Stomach (tissue), 9 donors: ENCODE results near the gene TMEFF2. TPM values are rescaled to one million over a fixed set of nuclear protein-coding genes. Genes with fewer than 3 reads are reported as not detected.

ENCODE experiments used
- DNase-seq, 2 donors: peaks; one replicate each; pipeline versions ENCODE4 v3.0.0 to v3.0.0-alpha.2; 2013 to 2019
- H3K27ac ChIP-seq, 5 donors: fragments of 200-600 bp in 4 of 5; sonication (generic) in 4 of 5; one replicate each; pipeline ENCODE4 v1.5.1; 2013 to 2019; ENCODE audit warnings: mild to moderate bottlenecking in 1 of 5, moderate library complexity in 1 of 5
- H3K27me3 ChIP-seq, 3 donors: fragments of 200-600 bp; sonication (generic); one replicate each; pipeline ENCODE4 v1.5.1; 2017 to 2019; ENCODE audit warnings: mixed run types in 1 of 3
- H3K36me3 ChIP-seq, 4 donors: fragments of 200-600 bp; sonication (generic); 1 replicate in 3 of 4; 2 replicates in 1 of 4; pipeline ENCODE4 v1.5.1; 2016 to 2019
- H3K4me1 ChIP-seq, 4 donors: fragments of 200-600 bp; sonication (generic); one replicate each; pipeline ENCODE4 v1.5.1; 2016 to 2019
- H3K4me3 ChIP-seq, 4 donors: fragments of 200-600 bp; sonication (generic) in 3 of 4; one replicate each; pipeline ENCODE4 v1.5.1; 2016 to 2019; ENCODE audit warnings: mild to moderate bottlenecking in 1 of 4
- H3K9me3 ChIP-seq, 4 donors: fragments of 200-600 bp; sonication (generic); one replicate each; pipeline ENCODE4 v1.5.1; 2016 to 2019
- CTCF ChIP-seq, 7 experiments: fragments of 450-650 bp in 4 of 7; fragments of 200-600 bp in 3 of 7; sonication (generic) in 3 of 7; IDR thresholded peaks; one replicate each; pipeline ENCODE4 v1.5.1; 2016 to 2019; ENCODE audit warnings: antibody characterized with exemption in 7 of 7, control low read depth in 2 of 7, mild to moderate bottlenecking in 1 of 7
- EP300 ChIP-seq: sonication (generic); formaldehyde crosslinking; IDR thresholded peaks from one replicate; pipeline ENCODE4 v1.6.1; 2017; ENCODE audit warnings: antibody characterized with exemption
- POLR2A ChIP-seq, 4 donors: fragments of 450-650 bp; IDR thresholded peaks; one replicate each; pipeline ENCODE4 v1.6.1; 2016; ENCODE audit warnings: antibody characterized with exemption in 4 of 4, control low read depth in 2 of 4, mild to moderate bottlenecking in 1 of 4, moderate library complexity in 1 of 4
- POLR2AphosphoS5 ChIP-seq, 3 donors: sonication (generic); formaldehyde crosslinking; IDR thresholded peaks; one replicate each; pipeline ENCODE4 v1.6.1; 2016; ENCODE audit warnings: antibody characterized with exemption in 3 of 3
- WGBS, 5 donors: extraction: QIAGEN DNeasy Blood & Tissue Kit in 3 of 5; methylation state at CpG; one replicate each; pipeline versions ENCODE4 v1.1.5 to v1.1.7; 2013 to 2018; 5-methylcytosine and 5-hydroxymethylcytosine counted together
- intact Hi-C: fragments of 100-400 bp; cut with DNase I; formaldehyde crosslinking; loops from one replicate; pipeline ENCODE4 v1.15.1; 2023; ENCODE audit warnings: low total_unique reads
- polyA plus RNA-seq, 3 donors: library from polyadenylated mRNA; stranded (reverse); fragments of 200-250 nt; gene quantifications; one replicate each; pipeline ENCODE4 v1.2.3, GENCODE V29; 2013
- total RNA-seq, 5 donors: library from RNA; depleted of rRNA; stranded (reverse); fragments of >200 nt; gene quantifications; one replicate each; pipeline versions ENCODE4 v1.1.0 to v1.2.3, GENCODE V29; 2014 to 2016
- donor health status: healthy with polysubstance abuse.
- donor health status: Bipolar disorder and iron deficiency.
- donor health status: healthy.

The TMEFF2 gene
- total and polyA plus RNA-seq, 8 donors, result 0.23 to 0.50 (median 0.37) TPM; not detected in 3

GRCh38 chr2:192148241-192148619 is 46.5 kb downstream of the TMEFF2 start:
- Histone ChIP-seq H3K36me3 (no peaks in the 10 kb centered on the region), H3K4me1 (peaks cover 0 to 15% (median 5%) of the 10 kb centered on the region in 4 donors), H3K4me3 (no peak overlapping the region), H3K27ac (no peak overlapping the region), H3K9me3 (no peaks in the 10 kb centered on the region), H3K27me3 (no peaks in the 10 kb centered on the region)
- DNase-seq, result no peak
- WGBS, 5 donors, result 48 to 66% (median 56%) methylated on average over 2 of the region's 2 CpGs
- intact Hi-C loops, result no loop called here
- TF ChIP-seq EP300, result no peak
- TF ChIP-seq POLR2AphosphoS5 (IDR thresholded peaks at IDR 0.05), result no peak
- TF ChIP-seq CTCF (IDR thresholded peaks at IDR 0.05), result no peak
- TF ChIP-seq POLR2A (IDR thresholded peaks at IDR 0.05), result no peak

- Histone ChIP-seq H3K4me1 (peaks cover 0 to 15% (median 5%) of the 10 kb centered on the region in 4 donors), H3K27ac (no peak overlapping the region), H3K27me3 (no peaks in the 10 kb centered on the region), H3K9me3 (no peaks in the 10 kb centered on the region), H3K4me3 (no peak overlapping the region), H3K36me3 (no peaks in the 10 kb centered on the region)
- peak in 1 of 2 donors; percentile 20 for DNase-seq
- intact Hi-C loops, result no loop called here
- TF ChIP-seq EP300 (no peak), POLR2AphosphoS5 (IDR thresholded peaks at IDR 0.05) (no peak), POLR2A (IDR thresholded peaks at IDR 0.05) (no peak), CTCF (IDR thresholded peaks at IDR 0.05) (no peak)
- WGBS, 5 donors, result 73 to 94% (median 87%) methylated on average over 1 of the region's 1 CpG
Measured at GRCh38 chr2:192146069-192147015, 48.4 kb downstream of the TMEFF2 start.

GRCh38 chr2:192145496-192145895 is 49.2 kb downstream of the TMEFF2 start:
- 70 to 85% (median 81%) methylated on average over 3 of the region's 3 CpGs for WGBS, 5 donors
- no peak for DNase-seq
- intact Hi-C loops, result no loop called here

More at GRCh38 chr2:192145496-192145895, 49.2 kb downstream of the TMEFF2 start:
- H3K27ac ChIP-seq, result no peak overlapping the region
- TF ChIP-seq CTCF (IDR thresholded peaks at IDR 0.05), result no peak
- TF ChIP-seq POLR2A (IDR thresholded peaks at IDR 0.05), result no peak
- TF ChIP-seq POLR2AphosphoS5 (IDR thresholded peaks at IDR 0.05), result no peak
- no peak for TF ChIP-seq EP300
- no peak overlapping the region for H3K4me3 ChIP-seq
- H3K4me1 ChIP-seq, result peaks cover 0 to 15% (median 5%) of the 10 kb centered on the region in 4 donors
- no peaks in the 10 kb centered on the region for H3K36me3 ChIP-seq
- H3K9me3 ChIP-seq, result no peaks in the 10 kb centered on the region
- H3K27me3 ChIP-seq, result no peaks in the 10 kb centered on the region
